Putamen (tissue), 1 donor: ENCODE data around the gene CCDC30.
"Not testable (repeated sequence)": the region's sequence is repeated elsewhere in the genome, so short reads cannot be mapped to it uniquely, and the experiment has no call there.

ENCODE experiments used
- DNase-seq: peaks from one replicate; pipeline ENCODE4 v3.0.0-alpha.2; 2016; ENCODE audit warnings: low spot score

The CCDC30 gene

GRCh38 chr1:42524330-42524729 lies 61.2 kb downstream of the CCDC30 start:
- no peak for DNase-seq

GRCh38 chr1:42529724-42530181 lies 66.7 kb downstream of the CCDC30 start:
- DNase-seq, result no peak

- no peak for DNase-seq
Observed at GRCh38 chr1:42531043-42531442, 68.0 kb downstream of the CCDC30 start.

- no peak for DNase-seq
Observed at GRCh38 chr1:42533101-42533863, 70.2 kb downstream of the CCDC30 start.

GRCh38 chr1:42541104-42541503 lies 78.0 kb downstream of the CCDC30 start:
- DNase-seq, result no peak

GRCh38 chr1:42551180-42551579 lies 88.1 kb downstream of the CCDC30 start:
- DNase-seq, result no peak

- no peak for DNase-seq
Observed at GRCh38 chr1:42551590-42551989, 88.5 kb downstream of the CCDC30 start.

- no peak for DNase-seq
Observed at GRCh38 chr1:42552636-42553035, 89.5 kb downstream of the CCDC30 start.

GRCh38 chr1:42557230-42557851 lies 94.3 kb downstream of the CCDC30 start:
- no peak for DNase-seq

GRCh38 chr1:42567038-42567437 lies 104.0 kb downstream of the CCDC30 start:
- DNase-seq, result no peak

- no peak for DNase-seq
Observed at GRCh38 chr1:42576935-42577334, 113.8 kb downstream of the CCDC30 start.

GRCh38 chr1:42586016-42586415 lies 122.9 kb downstream of the CCDC30 start:
- DNase-seq, result no peak

GRCh38 chr1:42587753-42588152 lies 124.7 kb downstream of the CCDC30 start:
- no peak for DNase-seq

GRCh38 chr1:42592811-42593210 lies 129.7 kb downstream of the CCDC30 start:
- DNase-seq, result no peak

GRCh38 chr1:42593486-42594100 lies 130.5 kb downstream of the CCDC30 start:
- DNase-seq, result no peak

GRCh38 chr1:42601472-42601871 lies 138.4 kb downstream of the CCDC30 start:
- DNase-seq, result no peak

GRCh38 chr1:42613803-42614131 lies 150.7 kb downstream of the CCDC30 start:
- DNase-seq, result no peak

GRCh38 chr1:42618866-42619265 lies 155.8 kb downstream of the CCDC30 start:
- no peak for DNase-seq

GRCh38 chr1:42620307-42620706 lies 157.2 kb downstream of the CCDC30 start:
- no peak for DNase-seq

- DNase-seq, result not testable (repeated sequence)
Observed at GRCh38 chr1:42621180-42621579, 158.1 kb downstream of the CCDC30 start.

- DNase-seq, result not testable (repeated sequence)
Observed at GRCh38 chr1:42627205-42627604, 164.1 kb downstream of the CCDC30 start.

GRCh38 chr1:42639116-42639515 lies 176.0 kb downstream of the CCDC30 start:
- DNase-seq, result no peak

GRCh38 chr1:42646056-42646455 lies 183.0 kb downstream of the CCDC30 start:
- DNase-seq, result no peak
